BLaER1 (cell line): Measurements from ENCODE around the gene AUP1.

ENCODE experiments used
- H3K27ac ChIP-seq: shearing (Covaris generic); formaldehyde crosslinking; 2 replicates; pipeline ENCODE4 v1.8.1; 2022
- H3K27me3 ChIP-seq: shearing (Covaris generic); formaldehyde crosslinking; 2 replicates; pipeline ENCODE4 v1.8.1; 2022
- H3K36me3 ChIP-seq: shearing (Covaris generic); formaldehyde crosslinking; 2 replicates; pipeline ENCODE4 v1.8.1; 2022
- H3K4me1 ChIP-seq: shearing (Covaris generic); formaldehyde crosslinking; 2 replicates; pipeline ENCODE4 v1.8.1; 2022
- H3K4me2 ChIP-seq: shearing (Covaris generic); formaldehyde crosslinking; 2 replicates; pipeline ENCODE4 v1.8.1; 2022
- H3K4me3 ChIP-seq: shearing (Covaris generic); formaldehyde crosslinking; 2 replicates; pipeline ENCODE4 v1.8.1; 2022
- H3K9ac ChIP-seq: shearing (Covaris generic); formaldehyde crosslinking; 2 replicates; pipeline ENCODE4 v1.8.1; 2022
- H3K9me3 ChIP-seq: shearing (Covaris generic); formaldehyde crosslinking; 2 replicates; pipeline ENCODE4 v1.8.1; 2022
- H4K20me1 ChIP-seq: shearing (Covaris generic); formaldehyde crosslinking; 2 replicates; pipeline ENCODE4 v1.8.1; 2022
- Cebpa-rat ChIP-seq: shearing (Covaris generic); IDR thresholded peaks from 2 replicates; pipeline ENCODE4 v1.8.1; 2022

AUP1 gene

DNA sequence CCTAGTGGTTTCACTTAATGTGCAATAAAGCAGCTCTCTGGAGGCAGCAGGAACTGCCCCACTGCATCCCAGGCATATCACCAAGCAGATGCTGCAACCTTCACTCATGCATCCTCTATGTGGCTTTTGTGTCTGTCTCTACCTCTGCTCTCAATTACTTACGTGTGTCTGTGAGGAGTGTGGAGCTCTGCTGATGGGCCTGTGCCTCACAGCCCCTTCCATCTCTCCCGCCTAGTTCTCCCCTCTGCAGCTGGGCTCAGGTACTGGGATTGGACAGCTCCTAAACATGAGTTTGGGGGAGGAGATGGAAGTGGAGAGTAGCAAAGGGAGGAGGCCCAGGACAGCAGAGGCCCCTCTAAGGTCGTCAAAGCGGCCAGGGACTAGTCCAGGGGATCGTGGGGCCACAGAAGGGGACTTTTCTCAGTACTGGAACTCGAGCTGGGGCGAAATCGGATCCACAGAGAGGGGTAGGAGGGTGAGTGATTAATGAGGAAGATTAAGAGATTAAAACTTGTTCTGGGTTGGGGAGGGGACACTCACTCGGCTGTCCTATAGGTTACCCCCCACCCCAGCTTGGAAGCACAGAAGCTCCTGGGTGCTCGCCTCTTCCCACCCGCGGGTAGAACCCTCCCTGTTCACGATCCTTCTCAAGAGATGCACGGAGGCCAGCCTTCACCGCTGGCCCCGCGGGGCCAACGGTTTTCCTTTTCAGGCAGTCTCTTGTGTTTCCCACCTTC lies 28.0 kb downstream of the AUP1 start:
- H4K20me1 ChIP-seq: peaks cover 68% of the 10 kb centered on the region
- no peaks in the 10 kb centered on the region; the same call in 1 of the 2 replicates for H3K9me3 ChIP-seq
- no peak overlapping the region for H3K4me3 ChIP-seq
- H3K27me3 ChIP-seq: peaks cover 95% of the 10 kb centered on the region
- TF ChIP-seq Cebpa-rat: no peak
- H3K36me3 ChIP-seq: peaks cover 20% of the 10 kb centered on the region
- no peak overlapping the region for H3K9ac ChIP-seq
- peaks cover 25% of the 10 kb centered on the region for H3K4me1 ChIP-seq
- H3K27ac ChIP-seq: no peak overlapping the region
- H3K4me2 ChIP-seq: no peak overlapping the region

DNA sequence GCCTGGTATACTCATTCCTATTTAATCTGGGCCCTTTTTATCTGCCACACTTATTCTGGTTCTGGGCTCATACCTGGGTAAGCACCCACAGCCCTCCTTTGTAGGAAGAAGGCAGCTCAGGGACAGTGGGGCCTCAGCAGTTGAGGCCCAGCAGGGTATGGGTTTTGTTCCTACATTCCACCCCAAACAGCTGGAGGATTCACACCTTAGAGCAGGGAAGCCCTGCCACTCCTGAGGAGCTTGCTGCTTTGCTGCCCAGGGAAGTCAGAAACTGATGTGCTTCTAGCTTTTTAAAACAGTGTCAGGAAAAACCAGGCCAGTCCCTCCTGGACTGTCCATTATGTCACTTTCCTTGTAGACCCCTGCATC lies 28.9 kb downstream of the AUP1 start:
- Histone ChIP-seq H3K27ac (no peak overlapping the region), H4K20me1 (peaks cover 69% of the 10 kb centered on the region), H3K9ac (no peak overlapping the region), H3K27me3 (peaks cover 100% of the 10 kb centered on the region), H3K4me1 (peaks cover 16% of the 10 kb centered on the region), H3K36me3 (peaks cover 16% of the 10 kb centered on the region), H3K9me3 (no peaks in the 10 kb centered on the region; the same call in 1 of the 2 replicates), H3K4me3 (no peak overlapping the region), H3K4me2 (no peak overlapping the region)
- no peak for TF ChIP-seq Cebpa-rat

DNA sequence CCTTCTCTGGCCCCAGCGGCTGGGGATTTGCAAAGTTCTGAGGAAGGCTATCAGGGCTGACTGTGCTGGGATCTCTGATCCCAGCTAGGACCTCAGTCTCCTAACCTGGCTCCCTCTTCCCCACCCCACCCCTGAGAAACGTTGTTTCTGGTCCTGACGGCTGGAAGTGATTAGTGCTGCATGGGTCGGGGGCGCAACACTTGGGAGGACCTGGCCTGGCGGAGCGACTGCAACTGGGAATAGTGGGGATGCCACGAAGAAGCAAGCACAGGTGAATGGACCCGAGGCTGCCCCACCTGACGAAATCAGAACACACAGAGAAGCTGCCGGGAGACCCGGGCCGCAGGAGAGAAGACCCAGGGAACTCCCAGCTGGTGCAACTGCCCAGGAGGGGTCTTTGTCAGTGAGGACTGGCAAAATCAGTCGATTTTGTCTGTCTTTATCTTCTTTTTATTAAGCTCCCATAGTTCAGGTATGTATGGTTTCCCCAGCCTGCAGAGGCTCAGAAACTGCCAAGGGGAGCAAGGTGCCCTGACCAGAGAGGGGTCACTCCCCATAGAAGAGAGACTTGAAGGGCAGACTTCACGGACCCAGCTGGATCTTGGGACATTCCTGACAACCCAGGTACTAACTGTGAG lies 29.4 kb downstream of the AUP1 start:
- TF ChIP-seq Cebpa-rat: no peak
- Histone ChIP-seq H3K4me2 (no peak overlapping the region), H4K20me1 (peaks cover 64% of the 10 kb centered on the region), H3K36me3 (peaks cover 14% of the 10 kb centered on the region; the same call in 1 of the 2 replicates), H3K27me3 (peaks cover 96% of the 10 kb centered on the region), H3K27ac (no peak overlapping the region), H3K9ac (no peak overlapping the region), H3K9me3 (no peaks in the 10 kb centered on the region; the same call in 1 of the 2 replicates), H3K4me1 (peaks cover 11% of the 10 kb centered on the region), H3K4me3 (no peak overlapping the region)

DNA sequence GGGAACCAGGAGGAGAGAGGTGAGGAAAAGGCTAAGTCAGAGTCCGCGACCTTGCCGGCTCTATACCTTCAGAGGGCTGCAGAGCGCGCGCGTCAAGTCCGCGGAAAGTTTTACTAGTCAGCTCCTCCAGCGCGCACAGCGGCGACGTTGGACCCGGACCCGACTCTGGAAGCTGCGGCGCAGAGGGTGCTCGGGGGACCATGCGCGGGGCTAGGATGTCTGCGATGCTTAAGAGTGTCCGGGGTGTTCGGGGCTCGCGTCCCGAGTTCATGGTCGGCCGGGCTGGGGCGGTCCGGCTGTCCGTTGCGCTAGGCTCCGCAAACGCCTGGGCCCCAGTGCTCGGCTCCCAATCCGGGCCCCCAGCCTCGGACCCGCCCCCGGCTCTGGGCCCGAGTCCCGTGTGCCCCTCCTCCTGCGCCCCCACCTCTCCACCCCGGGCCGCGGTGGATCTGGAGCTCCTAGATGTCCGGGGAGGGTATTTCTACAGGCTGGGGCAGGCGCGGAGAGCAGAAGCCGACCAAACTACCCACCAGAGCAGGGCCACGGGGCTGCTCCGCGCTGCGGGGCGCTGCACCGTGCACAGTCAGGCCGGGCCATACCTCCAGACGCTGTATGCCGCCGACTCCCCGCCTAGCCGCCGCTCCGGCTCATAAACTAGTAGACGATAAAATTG lies 30.1 kb downstream of the AUP1 start, which contains the start of gene LBX2:
LBX2 (minus strand) TSS at position 337 of the 673 bp plus-strand sequence; CDS start at position 271, 66 bp downstream.
- no peak within 1 kb of the TSS for H3K4me3 ChIP-seq
- H4K20me1 ChIP-seq: peaks cover 59% of the 10 kb centered on the region
- no peak for TF ChIP-seq Cebpa-rat
- peaks cover 89% of the 10 kb centered on the region for H3K27me3 ChIP-seq
- peaks cover 15% of the 10 kb centered on the region; the same call in 1 of the 2 replicates for H3K36me3 ChIP-seq
- no peak within 1 kb of the TSS for H3K4me2 ChIP-seq
- H3K4me1 ChIP-seq: peaks cover 11% of the 10 kb centered on the region
- no peaks in the 10 kb centered on the region; the same call in 1 of the 2 replicates for H3K9me3 ChIP-seq
- no peak within 1 kb of the TSS for H3K9ac ChIP-seq
- no peak within 1 kb of the TSS for H3K27ac ChIP-seq

DNA sequence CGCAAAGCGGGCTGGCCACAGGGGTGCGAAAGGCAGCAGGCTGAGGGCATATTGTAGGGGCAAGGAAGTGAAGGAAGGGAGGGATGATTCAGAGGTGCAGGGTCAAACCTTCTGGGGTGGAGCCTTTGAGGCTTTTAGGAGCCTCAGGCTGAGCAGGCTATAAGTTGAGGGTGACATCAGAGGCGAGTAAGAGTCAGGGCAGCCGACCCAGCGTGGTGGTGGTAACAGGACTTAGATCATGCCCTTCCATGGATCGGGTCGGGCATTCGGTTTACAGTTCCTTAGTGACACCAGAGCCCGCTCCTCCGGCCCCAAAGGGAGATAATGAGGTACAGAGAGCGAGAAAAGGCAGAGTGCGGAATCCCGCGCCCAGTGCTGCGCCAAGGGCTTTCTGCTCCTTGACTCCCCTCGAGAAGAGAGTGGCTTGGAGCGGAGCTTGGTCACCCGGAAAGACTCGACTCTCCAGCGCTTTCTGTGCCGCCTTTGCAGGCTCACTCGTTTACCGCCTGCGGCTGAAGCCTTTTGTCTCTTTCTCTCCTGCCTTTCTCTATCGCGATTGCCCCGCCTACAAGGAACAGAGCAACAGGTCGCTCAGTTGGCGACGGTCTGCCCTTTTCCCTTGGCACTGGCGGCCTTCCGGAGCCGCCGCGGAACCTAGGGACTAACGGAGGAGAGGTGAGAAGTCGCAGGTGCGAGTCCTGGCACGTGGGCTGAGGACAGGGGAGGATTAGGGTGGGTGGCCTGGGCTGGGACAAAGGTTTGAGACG lies 30.8 kb downstream of the AUP1 start:
- H3K4me2 ChIP-seq: no peak overlapping the region
- H3K36me3 ChIP-seq: peaks cover 22% of the 10 kb centered on the region
- H3K27ac ChIP-seq: no peak overlapping the region
- H3K9me3 ChIP-seq: no peaks in the 10 kb centered on the region; the same call in 1 of the 2 replicates
- H3K27me3 ChIP-seq: peaks cover 82% of the 10 kb centered on the region
- H3K4me1 ChIP-seq: peaks cover 11% of the 10 kb centered on the region
- TF ChIP-seq Cebpa-rat: no peak
- H3K4me3 ChIP-seq: no peak overlapping the region
- H3K9ac ChIP-seq: no peak overlapping the region
- peaks cover 59% of the 10 kb centered on the region for H4K20me1 ChIP-seq

DNA sequence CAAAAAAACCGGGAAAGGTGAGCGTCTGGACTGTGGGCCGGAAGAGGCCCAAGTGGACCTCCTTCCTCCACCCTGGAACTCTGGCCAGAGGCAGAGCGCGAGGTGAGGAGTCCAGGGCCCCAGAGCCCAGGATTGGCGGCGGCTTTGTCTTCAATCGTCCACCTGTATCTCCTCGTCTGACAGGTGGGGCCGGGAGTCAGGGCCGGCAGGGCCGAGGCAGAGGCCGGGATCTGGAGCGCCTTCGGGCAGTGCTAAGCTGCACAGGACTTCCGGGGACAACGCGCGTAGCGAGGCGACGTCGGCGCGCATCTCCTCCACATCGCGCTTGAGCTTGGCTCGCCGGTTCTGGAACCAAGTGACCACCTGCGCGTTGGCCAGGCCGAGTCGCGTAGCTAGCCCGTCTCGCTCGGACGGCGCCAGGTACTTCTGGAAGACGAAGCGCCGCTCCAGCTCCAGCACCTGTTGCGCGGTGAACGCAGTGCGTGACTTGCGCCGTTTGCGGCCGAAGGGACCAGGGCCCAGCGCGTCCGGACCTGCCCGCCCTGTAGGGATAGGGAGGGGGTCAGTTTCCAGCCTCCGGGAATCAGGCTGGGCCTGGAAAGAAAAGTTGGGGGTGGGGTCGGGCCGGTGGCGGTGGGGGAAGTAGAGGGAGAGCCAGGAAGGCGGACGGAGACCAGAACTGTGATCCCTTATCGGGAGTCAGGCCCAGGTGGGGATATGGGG lies 31.6 kb downstream of the AUP1 start:
- no peak overlapping the region for H3K9ac ChIP-seq
- peaks cover 75% of the 10 kb centered on the region for H3K27me3 ChIP-seq
- H3K4me3 ChIP-seq: no peak overlapping the region
- H3K36me3 ChIP-seq: peaks cover 30% of the 10 kb centered on the region
- peaks cover 6% of the 10 kb centered on the region for H3K4me1 ChIP-seq
- H4K20me1 ChIP-seq: peaks cover 59% of the 10 kb centered on the region
- H3K4me2 ChIP-seq: no peak overlapping the region
- H3K27ac ChIP-seq: no peak overlapping the region
- no peak for TF ChIP-seq Cebpa-rat
- H3K9me3 ChIP-seq: no peaks in the 10 kb centered on the region; the same call in 1 of the 2 replicates

DNA sequence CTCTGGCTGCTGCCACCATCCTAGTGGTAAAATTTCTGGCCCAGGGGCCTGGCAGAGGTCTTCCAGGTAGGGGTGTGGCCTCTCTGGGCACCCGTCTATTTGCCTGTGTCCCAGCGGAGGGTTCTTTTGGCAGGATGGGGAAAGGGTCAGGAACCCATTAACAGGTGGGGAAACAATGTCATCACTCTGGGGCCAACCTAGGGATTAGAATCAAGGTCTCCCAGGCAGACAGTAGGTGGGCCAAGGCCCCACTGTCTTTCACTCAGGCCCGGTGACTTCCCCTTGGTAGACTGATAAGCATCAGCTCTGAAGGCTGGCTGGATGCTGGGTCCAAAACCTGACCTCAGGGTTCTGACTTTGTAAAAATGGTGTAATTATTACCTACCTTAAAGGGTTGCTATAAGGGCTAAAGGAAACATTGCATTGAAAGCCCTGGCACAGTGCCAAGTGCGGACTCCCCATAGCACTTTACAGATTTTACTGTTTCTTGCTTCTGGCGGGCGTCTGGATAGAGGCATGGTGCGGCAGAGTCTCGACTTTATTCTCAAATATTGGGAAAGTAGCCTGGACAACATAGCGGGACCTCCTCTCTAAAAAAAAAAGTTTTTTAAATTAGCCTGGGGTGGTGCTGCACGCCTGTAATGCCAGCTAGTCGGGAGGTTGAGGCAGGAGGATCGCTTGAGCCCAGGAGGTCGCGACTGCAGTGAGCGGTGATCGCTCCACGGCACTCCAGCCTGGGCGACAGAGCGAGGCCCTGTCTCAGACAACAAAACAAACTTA lies 32.3 kb downstream of the AUP1 start:
- Histone ChIP-seq H3K27me3 (peaks cover 67% of the 10 kb centered on the region), H3K4me2 (no peak overlapping the region), H3K9me3 (no peaks in the 10 kb centered on the region; the same call in 1 of the 2 replicates), H3K4me3 (no peak overlapping the region), H3K27ac (no peak overlapping the region), H3K4me1 (no peaks in the 10 kb centered on the region), H3K9ac (no peak overlapping the region), H3K36me3 (peaks cover 37% of the 10 kb centered on the region), H4K20me1 (peaks cover 59% of the 10 kb centered on the region)
- TF ChIP-seq Cebpa-rat: no peak

DNA sequence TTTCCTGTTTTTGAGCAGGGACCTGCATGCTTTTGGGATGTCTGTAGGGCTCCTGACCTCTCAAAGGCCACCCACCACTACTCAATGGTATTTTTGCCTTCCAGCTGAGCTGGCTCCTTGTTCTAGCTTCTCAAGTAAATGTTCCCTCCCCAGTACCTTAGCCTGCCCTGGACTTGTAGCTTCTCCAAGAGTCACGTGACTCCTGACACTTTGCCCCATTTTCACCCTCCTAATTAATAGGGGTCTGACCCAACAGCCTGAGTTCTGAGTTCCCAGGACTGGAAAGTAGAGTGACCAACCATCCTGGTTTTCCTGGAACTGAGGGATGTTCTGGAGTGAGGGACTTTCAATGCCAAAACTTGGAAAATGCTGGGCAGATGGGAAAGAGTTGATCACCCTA lies 34.1 kb downstream of the AUP1 start:
- Histone ChIP-seq H3K4me2 (no peak overlapping the region), H3K27me3 (peaks cover 50% of the 10 kb centered on the region), H4K20me1 (peaks cover 43% of the 10 kb centered on the region; the same call in 1 of the 2 replicates), H3K4me3 (no peak overlapping the region), H3K36me3 (peaks cover 55% of the 10 kb centered on the region), H3K4me1 (no peaks in the 10 kb centered on the region), H3K9me3 (no peaks in the 10 kb centered on the region; the same call in 1 of the 2 replicates), H3K27ac (no peak overlapping the region), H3K9ac (no peak overlapping the region)
- TF ChIP-seq Cebpa-rat: no peak
